GM21381 (cell line): ENCODE data around the gene CFAP157.

Source experiments
- ATAC-seq: cut with Tn5 transposase; IDR thresholded peaks from one replicate; pipeline ENCODE4 v1.9.1; 2021; ENCODE audit warnings: mild to moderate bottlenecking, moderate library complexity; ENCODE audit not compliant: unreplicated experiment

CFAP157 gene

GRCh38 chr9:127758843-127759242 lies 52.1 kb downstream of the CFAP157 start:
- no peak for ATAC-seq

DNA sequence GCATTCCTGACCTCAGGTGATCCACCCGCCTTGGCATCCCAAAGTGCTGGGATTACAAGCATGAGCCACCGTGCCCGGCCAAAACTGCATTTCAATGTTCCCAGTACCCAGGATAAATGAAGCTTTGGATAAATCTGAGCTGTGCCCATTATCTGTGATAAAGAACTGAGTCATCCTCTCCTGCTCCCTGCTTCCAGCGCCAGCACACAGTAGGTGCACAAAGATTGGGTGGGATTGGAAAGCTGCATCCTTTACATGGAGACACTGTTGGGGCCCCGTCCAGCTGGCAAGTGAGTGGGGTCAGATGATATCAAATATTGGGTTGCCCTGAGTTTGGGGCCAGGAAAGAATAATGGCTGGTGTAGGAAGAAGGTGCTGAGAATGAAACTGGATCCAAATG lies 54.3 kb downstream of the CFAP157 start:
- ATAC-seq, result no peak

- ATAC-seq, result no peak
Observed at GRCh38 chr9:127761491-127761956, 54.7 kb downstream of the CFAP157 start.

DNA sequence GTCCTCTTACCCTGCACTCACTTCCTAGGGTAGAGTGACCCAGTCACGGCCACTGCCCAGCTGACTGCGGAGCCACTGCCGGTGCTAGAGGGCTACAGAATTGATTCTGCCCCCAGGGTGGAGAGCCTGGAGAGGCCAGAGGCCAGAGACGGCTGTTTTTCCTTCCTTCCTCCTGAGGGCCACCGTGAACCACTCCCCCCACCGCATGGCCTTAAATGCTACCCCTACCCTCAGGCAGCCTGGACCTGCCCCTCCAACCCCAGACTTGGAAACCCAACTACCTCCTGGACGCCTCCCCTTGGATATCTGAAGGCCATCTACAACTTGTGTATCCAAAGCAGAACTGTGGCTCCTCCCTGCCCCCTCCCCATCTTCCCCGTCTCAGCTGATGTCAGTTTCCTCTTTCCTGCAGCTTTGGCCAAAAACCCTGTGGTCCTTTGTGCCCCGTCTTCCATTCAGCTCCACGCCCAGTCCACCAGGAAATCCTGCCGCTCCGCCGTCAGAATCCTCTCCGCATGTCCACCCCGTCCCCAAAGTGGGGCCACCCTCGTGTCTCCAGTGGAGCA lies 55.4 kb downstream of the CFAP157 start:
- ATAC-seq, result no peak

DNA sequence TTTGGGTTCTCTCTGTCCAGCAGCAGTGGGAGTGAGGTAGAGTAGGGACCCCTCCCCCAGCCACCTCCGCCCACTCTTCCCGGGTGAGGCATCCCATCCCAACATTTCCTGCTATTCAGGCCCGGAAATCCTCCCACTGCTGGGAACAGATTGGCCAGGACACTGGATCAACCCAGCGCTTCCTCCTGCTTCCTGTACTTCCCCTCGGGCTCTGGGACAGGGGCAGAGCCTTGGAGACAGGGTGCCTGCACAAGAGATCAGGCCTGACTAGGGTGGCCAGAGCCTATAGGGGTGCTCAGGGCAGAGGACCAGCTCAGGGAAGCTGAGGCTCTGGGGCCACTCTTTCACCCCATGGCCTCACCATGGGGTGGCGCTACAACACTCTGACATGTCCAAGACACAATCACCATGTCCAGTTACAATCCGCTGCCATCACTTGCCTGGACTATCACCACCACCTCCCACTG lies 57.2 kb downstream of the CFAP157 start:
- no peak for ATAC-seq

- ATAC-seq, result no peak
Observed at GRCh38 chr9:127765418-127765817, 58.6 kb downstream of the CFAP157 start.
